PFSK-1 (cell line): ENCODE results near the gene MTG1.

ENCODE experiments used
- FOXP2 ChIP-seq: optimal IDR thresholded peaks from 2 replicates; pipeline ENCODE3; 2011; ENCODE audit warnings: borderline replicate concordance, control low read depth, inconsistent platforms; ENCODE audit not compliant: insufficient read depth; ENCODE audit errors: extremely low read length, extremely low read depth
- POLR2AphosphoS5 ChIP-seq: IDR thresholded peaks from 2 replicates; pipeline ENCODE4 v1.6.1; 2012; ENCODE audit warnings: low read depth, mild to moderate bottlenecking, control low read depth, low read length, moderate library complexity
- SIN3A ChIP-seq: IDR thresholded peaks from 2 replicates; pipeline ENCODE4 v1.6.1; 2012; ENCODE audit warnings: mild to moderate bottlenecking, low read length, moderate library complexity, borderline replicate concordance; ENCODE audit not compliant: insufficient read depth
- TAF1 ChIP-seq: IDR thresholded peaks from 2 replicates; pipeline ENCODE4 v1.6.1; 2012; ENCODE audit warnings: low read length, control low read depth, borderline replicate concordance; ENCODE audit not compliant: insufficient read depth
- TF ChIP-seq, protein P1 (sequence below), 2 experiments: IDR thresholded peaks; 2 replicates each; pipeline versions ENCODE4 v1.6.1 to v1.8.0; 2011 to 2012; ENCODE audit warnings: low read depth in 2 of 2, low read length in 2 of 2, control low read depth in 1 of 2, inconsistent platforms in 1 of 2, mild to moderate bottlenecking in 1 of 2, moderate library complexity in 1 of 2; ENCODE audit not compliant: insufficient read depth in 1 of 2

Gene MTG1

DNA sequence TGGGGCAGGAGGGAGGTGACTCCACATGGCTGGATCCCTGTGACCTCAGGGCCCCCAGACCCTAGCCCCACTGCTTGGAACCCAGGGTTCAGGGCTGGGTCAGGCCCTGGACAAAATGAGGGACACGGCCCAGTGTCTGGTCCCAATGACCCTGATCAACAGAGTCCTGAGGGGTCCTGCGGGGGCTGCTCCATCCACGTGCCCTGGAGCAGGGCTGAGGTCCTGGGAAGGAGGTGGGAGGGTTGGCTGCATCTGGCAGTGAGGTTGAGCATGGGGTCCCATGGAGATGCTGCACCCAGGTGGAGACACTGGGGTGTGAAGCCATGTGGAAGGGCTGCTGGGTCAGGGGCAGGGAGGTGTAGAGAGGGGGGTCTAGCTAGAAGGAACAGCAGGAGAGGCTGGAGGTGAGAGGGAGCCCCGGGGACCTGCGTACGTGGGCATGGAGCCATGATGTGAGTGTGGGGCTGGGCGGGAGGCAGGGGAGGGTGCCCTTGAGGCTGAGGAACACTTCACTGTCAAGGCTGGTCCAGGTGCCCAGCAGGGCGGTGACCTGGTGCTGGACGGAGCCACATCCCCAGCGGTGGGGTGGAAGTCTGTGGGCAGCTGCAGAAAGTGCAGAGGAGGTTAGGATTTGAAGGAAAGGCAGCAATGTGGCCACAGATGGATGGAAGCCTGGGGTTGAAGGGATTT is 60.4 kb downstream of the MTG1 start:
- TF ChIP-seq SIN3A: no peak

DNA sequence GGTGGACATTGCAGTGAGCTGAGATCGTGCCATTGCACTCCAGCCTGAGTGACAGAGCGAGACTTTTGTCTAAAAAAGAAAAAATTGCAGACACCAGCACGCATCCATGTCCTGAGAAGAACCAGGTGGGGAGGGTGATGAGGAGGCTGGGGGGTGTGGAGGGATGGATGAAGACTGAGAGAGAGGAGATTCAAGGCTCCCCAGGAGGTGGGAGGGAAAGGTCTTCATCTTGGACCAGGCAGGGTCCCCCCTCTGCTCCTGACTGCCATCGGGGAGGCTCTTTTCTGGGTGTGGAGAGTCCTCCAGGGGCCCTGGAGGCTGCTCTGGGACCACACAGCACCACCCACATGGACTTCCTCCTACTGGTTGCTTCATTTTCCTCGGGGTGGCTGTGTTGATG is 61.2 kb downstream of the MTG1 start:
- no peak for TF ChIP-seq TAF1

DNA sequence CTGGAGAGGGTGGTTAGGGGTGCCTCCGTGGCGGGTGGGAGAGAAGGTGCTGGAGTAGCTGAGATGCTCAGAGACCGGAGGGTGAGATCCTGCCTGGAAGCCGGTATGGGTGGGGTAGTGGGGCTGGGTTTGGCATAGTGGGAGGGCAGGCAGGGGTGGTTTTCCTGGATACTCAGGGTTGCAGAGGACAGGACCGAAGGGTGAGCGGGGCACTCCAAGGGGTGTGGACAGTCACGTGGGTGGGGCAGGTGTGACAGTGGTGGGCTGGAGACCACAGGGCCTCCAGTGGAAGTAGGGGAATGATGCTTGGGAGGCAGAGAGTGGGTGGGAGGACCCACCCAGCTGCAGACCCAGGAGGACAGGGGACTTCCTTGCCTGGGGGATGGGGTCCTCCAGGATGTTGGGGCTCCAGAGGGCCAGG is 61.7 kb downstream of the MTG1 start:
- TF ChIP-seq SIN3A: no peak

DNA sequence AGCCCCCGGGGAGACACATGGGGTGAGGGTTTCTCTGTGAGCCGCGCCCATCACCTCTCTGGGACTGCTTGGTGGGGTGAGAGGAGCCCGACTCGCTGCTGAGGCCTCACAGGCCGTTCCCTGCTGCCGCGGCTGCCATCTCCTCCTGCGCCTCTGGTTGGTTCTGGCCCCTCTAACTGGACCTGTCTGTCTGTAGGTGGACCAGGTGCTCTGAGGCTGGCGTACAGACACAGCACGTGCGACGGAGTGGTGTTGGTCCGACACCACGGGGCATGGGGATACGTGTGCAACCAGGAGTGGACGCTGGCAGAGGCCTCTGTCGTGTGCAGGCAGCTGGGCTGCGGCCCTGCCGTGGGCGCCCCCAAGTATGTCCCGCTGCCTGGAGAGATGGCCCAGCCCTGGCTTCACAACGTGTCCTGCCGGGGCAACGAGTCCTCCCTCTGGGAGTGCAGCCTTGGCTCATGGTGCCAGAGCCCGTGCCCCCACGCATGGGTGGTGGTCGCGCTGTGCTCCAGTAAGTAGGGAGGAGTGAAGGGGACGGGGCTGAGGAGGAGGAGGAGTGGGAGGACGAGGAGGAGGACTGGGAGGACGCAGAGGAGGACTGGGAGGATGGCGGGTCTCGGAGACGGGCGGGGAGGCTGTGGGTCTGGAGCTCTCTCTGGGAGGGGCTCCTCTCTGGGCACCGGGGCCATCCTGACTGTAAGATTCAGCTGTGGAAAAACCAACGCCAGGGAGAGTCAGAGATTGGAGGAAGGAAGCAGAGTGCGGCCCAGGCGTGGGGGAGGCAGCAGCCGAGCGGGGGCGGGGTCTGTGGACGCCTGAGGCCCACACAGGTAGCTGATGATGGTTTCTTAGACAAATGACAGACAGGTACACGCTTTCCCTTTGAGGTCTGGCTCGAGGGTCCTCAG is 62.3 kb downstream of the MTG1 start:
- TF ChIP-seq, protein P1, sequence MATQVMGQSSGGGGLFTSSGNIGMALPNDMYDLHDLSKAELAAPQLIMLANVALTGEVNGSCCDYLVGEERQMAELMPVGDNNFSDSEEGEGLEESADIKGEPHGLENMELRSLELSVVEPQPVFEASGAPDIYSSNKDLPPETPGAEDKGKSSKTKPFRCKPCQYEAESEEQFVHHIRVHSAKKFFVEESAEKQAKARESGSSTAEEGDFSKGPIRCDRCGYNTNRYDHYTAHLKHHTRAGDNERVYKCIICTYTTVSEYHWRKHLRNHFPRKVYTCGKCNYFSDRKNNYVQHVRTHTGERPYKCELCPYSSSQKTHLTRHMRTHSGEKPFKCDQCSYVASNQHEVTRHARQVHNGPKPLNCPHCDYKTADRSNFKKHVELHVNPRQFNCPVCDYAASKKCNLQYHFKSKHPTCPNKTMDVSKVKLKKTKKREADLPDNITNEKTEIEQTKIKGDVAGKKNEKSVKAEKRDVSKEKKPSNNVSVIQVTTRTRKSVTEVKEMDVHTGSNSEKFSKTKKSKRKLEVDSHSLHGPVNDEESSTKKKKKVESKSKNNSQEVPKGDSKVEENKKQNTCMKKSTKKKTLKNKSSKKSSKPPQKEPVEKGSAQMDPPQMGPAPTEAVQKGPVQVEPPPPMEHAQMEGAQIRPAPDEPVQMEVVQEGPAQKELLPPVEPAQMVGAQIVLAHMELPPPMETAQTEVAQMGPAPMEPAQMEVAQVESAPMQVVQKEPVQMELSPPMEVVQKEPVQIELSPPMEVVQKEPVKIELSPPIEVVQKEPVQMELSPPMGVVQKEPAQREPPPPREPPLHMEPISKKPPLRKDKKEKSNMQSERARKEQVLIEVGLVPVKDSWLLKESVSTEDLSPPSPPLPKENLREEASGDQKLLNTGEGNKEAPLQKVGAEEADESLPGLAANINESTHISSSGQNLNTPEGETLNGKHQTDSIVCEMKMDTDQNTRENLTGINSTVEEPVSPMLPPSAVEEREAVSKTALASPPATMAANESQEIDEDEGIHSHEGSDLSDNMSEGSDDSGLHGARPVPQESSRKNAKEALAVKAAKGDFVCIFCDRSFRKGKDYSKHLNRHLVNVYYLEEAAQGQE (IDR thresholded peaks at IDR 0.05; ENCODE audit: insufficient read depth in 1 of 2, low read depth in 2 of 2, low read length in 2 of 2): no peak
- TF ChIP-seq TAF1 (no peak), FOXP2 (no peak), POLR2AphosphoS5 (no peak), SIN3A (no peak)

DNA sequence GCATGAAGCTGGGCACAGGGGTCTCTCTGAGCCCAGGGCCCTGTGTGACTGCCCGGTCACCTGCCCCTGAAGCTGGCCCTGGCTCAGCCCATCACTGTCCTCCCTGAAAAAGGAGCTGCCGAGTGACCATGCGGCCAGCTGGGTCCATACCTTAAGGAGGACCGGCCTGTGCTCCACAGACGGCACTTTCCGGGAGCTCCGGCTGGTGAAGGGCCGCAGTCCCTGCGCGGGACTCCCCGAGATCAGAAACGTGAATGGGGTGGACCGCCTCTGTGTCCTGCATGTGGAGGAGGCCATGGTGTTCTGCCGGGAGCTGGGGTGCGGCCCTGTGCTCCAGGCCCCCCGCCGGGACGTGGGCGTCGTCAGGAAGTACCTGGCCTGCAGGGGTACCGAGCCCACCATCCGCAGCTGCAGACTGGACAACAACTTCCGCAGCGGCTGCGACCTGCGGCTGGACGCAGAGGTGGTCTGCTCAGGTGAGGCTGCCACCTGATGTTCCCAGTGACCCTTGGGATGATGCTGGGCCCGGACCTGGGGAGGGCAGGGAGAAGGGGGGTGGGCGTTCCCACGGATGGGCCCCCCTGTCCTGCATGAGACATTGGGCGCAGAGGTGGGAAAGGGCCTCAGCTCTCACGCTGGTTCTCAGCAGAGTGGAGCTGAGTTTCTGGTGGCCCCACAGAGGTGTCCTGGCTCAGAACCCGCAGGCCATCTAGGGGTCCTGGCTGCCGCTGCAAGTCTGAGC is 63.3 kb downstream of the MTG1 start:
- TF ChIP-seq TAF1: no peak
- no peak for TF ChIP-seq FOXP2
- no peak for TF ChIP-seq SIN3A
- TF ChIP-seq POLR2AphosphoS5: no peak
- TF ChIP-seq, protein P1 (IDR thresholded peaks at IDR 0.05; ENCODE audit: insufficient read depth in 1 of 2, low read depth in 2 of 2, low read length in 2 of 2): no peak

DNA sequence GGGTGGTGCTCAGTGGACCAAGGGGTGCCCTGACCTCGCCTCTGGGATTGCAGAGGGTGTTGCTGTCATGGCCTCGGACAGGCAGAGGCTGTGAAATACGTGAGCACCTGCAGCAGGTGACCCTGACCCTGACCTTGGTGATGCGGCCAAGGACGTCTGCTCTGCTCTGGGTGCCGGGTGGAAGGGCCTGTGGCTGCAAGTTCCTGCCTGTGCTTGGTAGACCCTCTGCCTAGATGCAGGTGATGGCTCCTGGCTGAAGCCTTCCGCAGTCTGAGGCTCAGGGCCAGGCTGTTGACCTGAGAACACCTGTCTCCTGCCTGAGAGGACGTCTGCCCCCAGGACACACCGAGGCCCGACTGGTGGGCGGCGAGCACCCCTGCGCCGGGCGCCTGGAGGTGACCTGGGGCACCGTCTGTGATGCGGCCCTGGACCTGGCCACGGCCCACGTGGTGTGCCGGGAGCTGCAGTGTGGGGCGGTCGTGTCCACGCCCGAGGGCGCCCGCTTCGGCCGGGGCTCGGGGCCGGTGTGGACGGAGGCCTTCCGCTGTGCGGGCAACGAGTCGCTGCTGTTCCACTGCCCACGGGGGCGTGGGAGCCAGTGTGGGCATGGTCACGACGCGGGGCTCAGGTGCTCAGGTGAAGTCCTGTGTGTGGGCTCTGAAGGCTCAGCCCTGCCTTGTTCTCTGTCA is 64.2 kb downstream of the MTG1 start:
- TF ChIP-seq, protein P1 (IDR thresholded peaks at IDR 0.05; ENCODE audit: insufficient read depth in 1 of 2, low read depth in 2 of 2, low read length in 2 of 2): no peak
- TF ChIP-seq POLR2AphosphoS5 (no peak), FOXP2 (no peak), SIN3A (no peak), TAF1 (no peak)
